Sigmoid colon (tissue), 7 donors: ENCODE data around the gene G6PD. TPM values are rescaled to one million over a fixed set of nuclear protein-coding genes. Genes with fewer than 3 reads are reported as not detected.
"Not testable (repeated sequence)": the region's sequence is repeated elsewhere in the genome, so short reads cannot be mapped to it uniquely, and the experiment has no call there.

Experiments
- DNase-seq: peaks from one replicate; pipeline ENCODE4 v3.0.0-alpha.2; 2019
- H3K27ac ChIP-seq, 4 donors: fragments of 200-600 bp; sonication (generic); one replicate each; pipeline ENCODE4 v1.5.1; 2016 to 2019; ENCODE audit warnings: mild to moderate bottlenecking in 1 of 4
- H3K27me3 ChIP-seq, 3 donors: fragments of 200-600 bp; sonication (generic); one replicate each; pipeline ENCODE4 v1.5.1; 2019; ENCODE audit warnings: mild to moderate bottlenecking in 1 of 3
- H3K36me3 ChIP-seq, 4 donors: fragments of 200-600 bp; sonication (generic); one replicate each; pipeline ENCODE4 v1.5.1; 2016 to 2019
- H3K4me1 ChIP-seq, 4 donors: fragments of 200-600 bp; sonication (generic); one replicate each; pipeline ENCODE4 v1.5.1; 2017 to 2019
- H3K4me3 ChIP-seq, 4 donors: fragments of 200-600 bp; sonication (generic); one replicate each; pipeline ENCODE4 v1.5.1; 2017 to 2019; ENCODE audit warnings: mild to moderate bottlenecking in 2 of 4, moderate library complexity in 1 of 4
- H3K9me3 ChIP-seq, 4 donors: fragments of 200-600 bp in 3 of 4; sonication (generic) in 3 of 4; one replicate each; pipeline versions ENCODE4 v1.5.1 to v1.6.1; 2013 to 2019
- EP300 ChIP-seq, 4 donors: sonication (generic); formaldehyde crosslinking; IDR thresholded peaks; one replicate each; pipeline ENCODE4 v1.6.1; 2017; ENCODE audit warnings: antibody characterized with exemption in 4 of 4
- POLR2A ChIP-seq, 2 donors: fragments of 450-650 bp; IDR thresholded peaks; one replicate each; pipeline ENCODE4 v1.6.1; 2016; ENCODE audit warnings: antibody characterized with exemption in 2 of 2, mild to moderate bottlenecking in 2 of 2, moderate library complexity in 2 of 2
- POLR2AphosphoS5 ChIP-seq, 4 donors: sonication (generic); formaldehyde crosslinking; IDR thresholded peaks; one replicate each; pipeline ENCODE4 v1.6.1; 2017; ENCODE audit warnings: antibody characterized with exemption in 4 of 4
- WGBS, 2 donors: extraction: QIAGEN DNeasy Blood & Tissue Kit; methylation state at CpG; one replicate each; pipeline ENCODE4 v1.1.7; 2013; 5-methylcytosine and 5-hydroxymethylcytosine counted together
- intact Hi-C: fragments of 100-400 bp; cut with DNase I; formaldehyde crosslinking; loops from one replicate; pipeline ENCODE4 v1.15.1; 2023
- polyA plus RNA-seq, 3 donors: library from polyadenylated mRNA; stranded (reverse); fragments of 200-250 nt; gene quantifications; one replicate each; pipeline ENCODE4 v1.2.3, GENCODE V29; 2013
- total RNA-seq, 4 donors: library from RNA; depleted of rRNA; stranded (reverse); fragments of >200 nt; gene quantifications; one replicate each; pipeline ENCODE4 v1.1.0, GENCODE V29; 2016
- TF ChIP-seq, protein P1 (sequence below), 4 experiments: fragments of 450-650 bp in 3 of 4; fragments of 200-600 bp in 1 of 4; IDR thresholded peaks; one replicate each; pipeline ENCODE4 v1.5.1; 2016 to 2019; ENCODE audit warnings: antibody characterized with exemption in 4 of 4, mild to moderate bottlenecking in 3 of 4, moderate library complexity in 2 of 4
- donor health status: healthy with polysubstance abuse.
- donor health status: Bipolar disorder and iron deficiency.
- donor health status: healthy.

Gene G6PD
- total and polyA plus RNA-seq, 7 donors: 9.0 to 34.6 (median 18.2) TPM

- TF ChIP-seq POLR2AphosphoS5 (IDR thresholded peaks at IDR 0.05) (no peak), POLR2A (IDR thresholded peaks at IDR 0.05) (no peak), EP300 (IDR thresholded peaks at IDR 0.05) (no peak)
- TF ChIP-seq, protein P1, sequence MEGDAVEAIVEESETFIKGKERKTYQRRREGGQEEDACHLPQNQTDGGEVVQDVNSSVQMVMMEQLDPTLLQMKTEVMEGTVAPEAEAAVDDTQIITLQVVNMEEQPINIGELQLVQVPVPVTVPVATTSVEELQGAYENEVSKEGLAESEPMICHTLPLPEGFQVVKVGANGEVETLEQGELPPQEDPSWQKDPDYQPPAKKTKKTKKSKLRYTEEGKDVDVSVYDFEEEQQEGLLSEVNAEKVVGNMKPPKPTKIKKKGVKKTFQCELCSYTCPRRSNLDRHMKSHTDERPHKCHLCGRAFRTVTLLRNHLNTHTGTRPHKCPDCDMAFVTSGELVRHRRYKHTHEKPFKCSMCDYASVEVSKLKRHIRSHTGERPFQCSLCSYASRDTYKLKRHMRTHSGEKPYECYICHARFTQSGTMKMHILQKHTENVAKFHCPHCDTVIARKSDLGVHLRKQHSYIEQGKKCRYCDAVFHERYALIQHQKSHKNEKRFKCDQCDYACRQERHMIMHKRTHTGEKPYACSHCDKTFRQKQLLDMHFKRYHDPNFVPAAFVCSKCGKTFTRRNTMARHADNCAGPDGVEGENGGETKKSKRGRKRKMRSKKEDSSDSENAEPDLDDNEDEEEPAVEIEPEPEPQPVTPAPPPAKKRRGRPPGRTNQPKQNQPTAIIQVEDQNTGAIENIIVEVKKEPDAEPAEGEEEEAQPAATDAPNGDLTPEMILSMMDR (IDR thresholded peaks at IDR 0.05): no peak
- Histone ChIP-seq H3K36me3 (peaks cover 0 to 22% (median 0%) of the 10 kb centered on the region in 4 donors), H3K9me3 (no peaks in the 10 kb centered on the region), H3K27ac (no peak overlapping the region), H3K27me3 (no peaks in the 10 kb centered on the region), H3K4me3 (no peak overlapping the region), H3K4me1 (no peaks in the 10 kb centered on the region)
- 84% methylated on average over 8 of the region's 8 CpGs for WGBS, 2 donors
- intact Hi-C loops: no loop called here
- DNase-seq: no peak
Measured at GRCh38 chrX:154502098-154502497, 44.5 kb downstream of the G6PD start.

DNA sequence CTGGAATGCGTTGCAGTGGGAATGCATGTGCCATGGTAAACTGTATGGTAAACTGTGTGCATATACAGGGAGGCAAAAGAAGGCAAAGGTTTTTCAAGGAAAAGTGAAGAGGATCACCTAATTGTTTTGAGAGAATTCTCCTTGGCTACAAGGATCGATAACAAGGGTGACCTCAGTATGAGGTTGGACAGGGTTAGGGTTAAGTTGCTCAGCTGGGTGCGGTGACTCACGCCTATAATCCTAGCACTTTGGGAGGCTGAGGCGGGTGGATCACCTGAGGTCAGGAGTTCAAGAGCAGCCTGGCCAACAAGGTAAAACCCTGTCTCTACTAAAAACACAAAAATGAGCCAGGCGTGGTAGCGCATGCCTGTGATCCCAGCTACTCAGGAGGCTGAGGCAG is 45.2 kb downstream of the G6PD start:
- DNase-seq, H3K4me1 ChIP-seq, H3K27me3 ChIP-seq, intact Hi-C loops, H3K27ac ChIP-seq, H3K4me3 ChIP-seq, H3K9me3 ChIP-seq: not testable (repeated sequence)
- peaks cover 0 to 15% (median 0%) of the 10 kb centered on the region in 4 donors for H3K36me3 ChIP-seq
- 59 to 84% methylated on average over 7 of the region's 7 CpGs for WGBS, 2 donors

DNA sequence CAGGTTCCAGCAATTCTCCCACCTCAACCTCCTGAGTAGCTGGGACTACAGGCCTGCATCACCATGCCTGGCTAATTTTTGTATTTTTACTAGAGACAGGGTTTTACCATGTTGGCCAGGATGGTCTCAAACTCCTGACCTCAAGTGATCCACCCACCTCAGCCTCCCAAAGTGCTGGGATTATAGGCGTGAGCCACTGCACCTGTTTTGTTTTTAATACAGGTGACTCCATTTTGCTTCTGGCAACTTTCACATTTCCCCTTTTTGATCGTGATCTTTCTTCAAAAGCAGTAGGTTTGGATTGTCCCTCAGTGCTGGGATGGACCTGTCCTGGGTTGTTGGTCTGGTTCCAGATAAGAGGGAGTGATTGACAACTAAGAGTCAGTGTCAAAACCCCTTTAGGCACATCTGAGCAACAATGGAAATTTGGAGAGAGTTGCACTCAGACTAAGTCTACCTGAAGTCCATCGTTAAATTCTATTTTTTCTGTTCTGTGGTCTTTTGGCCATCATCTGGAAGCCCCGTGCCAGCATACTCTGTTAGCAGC is 50.0 kb downstream of the G6PD start:
- not testable (repeated sequence) for H3K4me1 ChIP-seq
- WGBS, 2 donors: 82 to 83% methylated on average over 4 of the region's 4 CpGs

DNA sequence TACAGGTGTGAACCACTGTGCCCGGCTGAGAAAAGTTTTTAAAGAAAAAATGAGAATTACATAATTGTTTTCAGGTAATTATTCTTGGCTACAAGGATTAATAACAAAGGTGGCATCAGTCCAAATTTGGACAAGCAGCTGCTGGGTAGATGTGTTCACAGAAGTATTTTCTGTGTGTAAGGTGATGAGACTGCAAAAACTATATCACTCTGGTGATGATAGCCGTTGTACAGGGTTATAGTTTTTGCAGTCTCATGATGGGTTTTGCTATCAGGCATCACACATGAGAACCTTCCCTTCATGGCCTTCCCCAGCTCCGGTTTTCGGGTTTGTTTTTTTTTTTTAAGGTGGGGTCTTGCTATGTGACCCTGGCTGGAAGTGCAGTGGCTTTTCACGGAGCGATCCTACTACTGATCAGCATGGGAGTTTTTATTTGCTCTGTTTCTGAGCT is 51.1 kb downstream of the G6PD start:
- intact Hi-C loops: no loop called here
- no peak for DNase-seq
- WGBS, 2 donors: 75 to 90% methylated on average over 6 of the region's 6 CpGs
- Histone ChIP-seq H3K4me1 (no peaks in the 10 kb centered on the region), H3K27ac (no peak overlapping the region), H3K9me3 (no peaks in the 10 kb centered on the region), H3K27me3 (no peaks in the 10 kb centered on the region), H3K36me3 (no peaks in the 10 kb centered on the region), H3K4me3 (no peak overlapping the region)
- TF ChIP-seq POLR2A (IDR thresholded peaks at IDR 0.05): no peak
- TF ChIP-seq, protein P1 (IDR thresholded peaks at IDR 0.05): no peak
- TF ChIP-seq EP300 (IDR thresholded peaks at IDR 0.05): no peak
- TF ChIP-seq POLR2AphosphoS5 (IDR thresholded peaks at IDR 0.05): no peak

More for the DNA sequence above, 50.0 kb downstream of the G6PD start:
- H3K36me3 ChIP-seq, H3K9me3 ChIP-seq, intact Hi-C loops, DNase-seq, H3K27ac ChIP-seq, H3K27me3 ChIP-seq, H3K4me3 ChIP-seq: not testable (repeated sequence)

DNA sequence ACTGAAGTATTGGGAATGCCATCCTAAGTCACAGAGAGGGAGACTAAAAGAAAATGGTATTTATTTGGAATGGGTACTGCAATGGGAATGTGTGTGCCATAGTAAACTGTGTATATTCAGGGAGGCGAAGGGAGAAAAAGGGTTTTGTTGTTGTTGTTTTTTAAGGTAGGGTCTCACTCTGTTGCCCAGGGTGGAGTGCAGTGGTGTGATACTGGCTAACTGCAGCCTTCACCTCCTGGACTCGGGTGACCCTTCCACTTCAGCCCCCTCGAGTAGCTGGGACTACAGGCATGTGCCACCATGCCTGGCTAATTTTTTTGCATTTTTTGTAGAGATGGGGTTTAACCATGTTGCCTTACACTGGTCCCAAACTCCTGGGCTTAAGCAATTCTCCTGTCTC is 51.9 kb downstream of the G6PD start:
- H3K4me1 ChIP-seq: peaks cover 0 to 2% (median 0%) of the 10 kb centered on the region in 4 donors
- no peaks in the 10 kb centered on the region for H3K27me3 ChIP-seq
- no peak overlapping the region for H3K4me3 ChIP-seq
- H3K36me3 ChIP-seq: no peaks in the 10 kb centered on the region
- no peak overlapping the region for H3K27ac ChIP-seq
- no peak for DNase-seq
- 83 to 90% methylated on average over 3 of the region's 3 CpGs for WGBS, 2 donors
- no peak for TF ChIP-seq POLR2AphosphoS5 (IDR thresholded peaks at IDR 0.05)
- TF ChIP-seq POLR2A (IDR thresholded peaks at IDR 0.05): no peak
- TF ChIP-seq EP300 (IDR thresholded peaks at IDR 0.05): no peak
- TF ChIP-seq, protein P1 (IDR thresholded peaks at IDR 0.05): no peak
- H3K9me3 ChIP-seq: no peaks in the 10 kb centered on the region
- intact Hi-C loops: no loop called here
